Calu3 (cell line): ENCODE data around the gene SESN1. TPM values are rescaled to one million over a fixed set of nuclear protein-coding genes. Genes with fewer than 3 reads are reported as not detected.
"Not testable (repeated sequence)": the region's sequence is repeated elsewhere in the genome, so short reads cannot be mapped to it uniquely, and the experiment has no call there.

Source experiments
- BruUV-seq: library from RNA; stranded (reverse); fragments of 400-500 nt; replicated peaks from 2 replicates; lab custom pipeline; 2021; lab: Mats Ljungman, UMichigan
- CTCF ChIA-PET: fragments of 300-600 bp; sonication (Branson Sonifier 250); formaldehyde crosslinking; loops from one replicate; lab custom pipeline; 2022; ENCODE audit warnings: antibody characterized with exemption; lab: Charles Lee
- DNase-seq: peaks from one replicate; pipeline ENCODE4 v3.0.0; 2022
- H3K27ac Mint-ChIP-seq: one replicate; pipeline ENCODE4 v1.8.0; 2022; ENCODE audit warnings: mixed read lengths; ENCODE audit not compliant: unreplicated experiment
- H3K27me3 Mint-ChIP-seq: one replicate; pipeline ENCODE4 v1.8.0; 2022; ENCODE audit warnings: mixed read lengths; ENCODE audit not compliant: unreplicated experiment
- H3K36me3 Mint-ChIP-seq: one replicate; pipeline ENCODE4 v1.8.0; 2022; ENCODE audit warnings: mild to moderate bottlenecking, moderate library complexity, mixed read lengths; ENCODE audit not compliant: insufficient read depth, unreplicated experiment
- H3K4me1 Mint-ChIP-seq: one replicate; pipeline ENCODE4 v1.8.0; 2022; ENCODE audit warnings: mild to moderate bottlenecking, low read depth, mixed read lengths; ENCODE audit not compliant: unreplicated experiment
- H3K4me3 Mint-ChIP-seq: one replicate; pipeline ENCODE4 v1.8.0; 2022; ENCODE audit warnings: mild to moderate bottlenecking, low read depth, moderate library complexity, mixed read lengths; ENCODE audit not compliant: unreplicated experiment
- H3K9me3 Mint-ChIP-seq: one replicate; pipeline ENCODE4 v1.8.0; 2022; ENCODE audit warnings: low read depth, mixed read lengths; ENCODE audit not compliant: unreplicated experiment
- CTCF ChIP-seq: fragments of 200-600 bp; IDR thresholded peaks from one replicate; pipeline ENCODE4 v1.8.0; 2022; ENCODE audit warnings: antibody characterized with exemption; ENCODE audit not compliant: unreplicated experiment
- intact Hi-C: fragments of 100-400 bp; cut with micrococcal nuclease; formaldehyde crosslinking; loops from one replicate; pipeline ENCODE4 v1.10.0; 2022; ENCODE audit not compliant: unreplicated experiment
- total RNA-seq: library from RNA; stranded (reverse); gene quantifications from 2 replicates; pipeline ENCODE4 v1.2.3, GENCODE V29; 2022

The SESN1 gene
- total RNA-seq, 1 experiment from 2014 or later: 5.9 TPM

- Mint-ChIP-seq H3K9me3 (peaks cover 2% of the 10 kb centered on the region), H3K4me3 (no peak overlapping the region), H3K27ac (no peak overlapping the region), H3K4me1 (no peaks in the 10 kb centered on the region), H3K27me3 (no peaks in the 10 kb centered on the region), H3K36me3 (no peaks in the 10 kb centered on the region)
- no peak for TF ChIP-seq CTCF
- intact Hi-C loops: no loop called here
- no peak for DNase-seq
- BruUV-seq: no TSS peak
- CTCF ChIA-PET: no interaction called here
Observed at GRCh38 chr6:108982154-108983113, 112.2 kb downstream of the SESN1 start.

DNA sequence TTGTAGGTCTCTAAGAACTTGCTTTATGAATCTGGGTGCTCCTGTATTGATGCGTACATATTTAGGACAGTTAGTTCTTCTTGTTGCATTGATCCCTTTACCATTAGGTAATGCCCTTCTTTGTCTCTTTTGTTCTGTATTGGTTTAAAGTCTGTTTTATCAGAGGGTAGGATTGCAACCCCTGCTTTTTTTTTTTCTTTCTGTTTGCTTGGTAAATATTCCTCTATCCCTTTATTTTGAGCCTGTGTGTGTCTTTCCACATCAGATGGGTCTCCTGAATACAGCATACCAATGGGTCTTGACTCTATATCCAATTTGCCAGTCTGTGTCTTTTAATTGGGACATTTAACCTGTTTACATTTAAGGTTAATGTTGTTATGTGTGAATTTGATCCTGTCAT, 116.0 kb downstream of the SESN1 start:
- H3K27me3 Mint-ChIP-seq, DNase-seq, H3K36me3 Mint-ChIP-seq, CTCF ChIA-PET, BruUV-seq, H3K4me1 Mint-ChIP-seq, intact Hi-C loops, H3K27ac Mint-ChIP-seq, H3K9me3 Mint-ChIP-seq, H3K4me3 Mint-ChIP-seq: not testable (repeated sequence)

DNA sequence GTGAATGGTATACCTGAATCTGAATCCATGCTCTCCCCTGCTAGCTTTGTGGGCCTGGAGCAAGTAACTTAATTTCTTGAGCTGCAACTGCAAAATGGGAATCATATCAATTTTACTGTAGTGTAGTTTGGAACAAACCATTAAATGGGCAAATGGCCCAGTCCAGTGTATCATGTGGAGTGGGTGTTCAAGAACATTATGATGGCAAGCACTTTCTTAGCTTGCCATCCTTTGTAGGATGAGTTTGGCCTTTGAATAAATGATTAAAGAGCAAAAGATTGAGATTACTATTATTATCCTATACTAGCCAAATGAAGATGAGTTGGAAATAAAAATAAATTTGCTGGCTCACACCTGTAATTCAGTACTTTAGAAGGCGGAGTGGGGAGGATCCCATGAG, 120.4 kb downstream of the SESN1 start:
- Mint-ChIP-seq H3K9me3 (no peaks in the 10 kb centered on the region), H3K27me3 (no peaks in the 10 kb centered on the region), H3K4me3 (no peak overlapping the region), H3K4me1 (no peaks in the 10 kb centered on the region), H3K36me3 (no peaks in the 10 kb centered on the region), H3K27ac (no peak overlapping the region)
- TF ChIP-seq CTCF: no peak
- no peak for DNase-seq
- CTCF ChIA-PET: no interaction called here
- BruUV-seq: no TSS peak
- intact Hi-C loops: no loop called here

DNA sequence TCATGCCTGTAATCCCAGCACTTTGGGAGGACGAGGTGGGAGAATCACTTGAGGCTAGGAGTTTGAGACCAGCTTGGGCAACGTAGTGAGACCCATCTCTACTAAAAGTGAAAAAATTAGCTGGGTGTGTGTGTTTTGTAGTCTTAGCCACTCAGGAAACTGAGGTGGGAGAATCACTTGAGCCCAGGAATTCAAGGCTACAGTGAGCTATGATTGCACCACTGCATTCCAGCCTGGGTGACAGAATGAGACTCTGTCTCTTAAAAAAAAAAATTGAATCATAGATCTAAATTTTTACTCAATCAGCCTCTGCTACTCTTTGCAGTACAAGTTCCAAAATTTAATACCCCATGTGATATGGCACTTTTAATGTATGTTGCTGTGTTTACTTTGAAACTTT, 124.9 kb downstream of the SESN1 start:
- no TSS peak for BruUV-seq
- Mint-ChIP-seq H3K36me3 (no peaks in the 10 kb centered on the region), H3K27me3 (no peaks in the 10 kb centered on the region), H3K27ac (no peak overlapping the region), H3K4me1 (peaks cover 17% of the 10 kb centered on the region), H3K4me3 (no peak overlapping the region), H3K9me3 (no peaks in the 10 kb centered on the region)
- TF ChIP-seq CTCF: no peak
- intact Hi-C loops: no loop called here
- CTCF ChIA-PET: interaction anchor here (0.7 kb wide), 2 partner anchors 87 to 238 kb away, joined by 3 to 4 read pairs; no protein-coding TSS in a partner anchor
- no peak for DNase-seq
